GM18861 (cell line): ENCODE measurements around the gene PDE1A.
"Not testable (repeated sequence)": the region's sequence is repeated elsewhere in the genome, so short reads cannot be mapped to it uniquely, and the experiment has no call there.

ENCODE experiments used
- ATAC-seq: cut with Tn5 transposase; IDR thresholded peaks from one replicate; pipeline ENCODE4 v1.9.1; 2021; ENCODE audit not compliant: unreplicated experiment

PDE1A gene

GRCh38 chr2:182410120-182410519, 16.7 kb downstream of the PDE1A start:
- ATAC-seq, result no peak

- no peak for ATAC-seq
Measured at GRCh38 chr2:182406221-182406620, 20.6 kb downstream of the PDE1A start.

GRCh38 chr2:182404975-182405561, 21.8 kb downstream of the PDE1A start:
- no peak for ATAC-seq

- no peak for ATAC-seq
Measured at GRCh38 chr2:182404092-182404491, 22.7 kb downstream of the PDE1A start.

GRCh38 chr2:182393270-182393760, 33.5 kb downstream of the PDE1A start:
- no peak for ATAC-seq

GRCh38 chr2:182391443-182391842, 35.4 kb downstream of the PDE1A start:
- no peak for ATAC-seq

- ATAC-seq, result not testable (repeated sequence)
Measured at GRCh38 chr2:182386267-182386880, 40.5 kb downstream of the PDE1A start.

- no peak for ATAC-seq
Measured at GRCh38 chr2:182384860-182385259, 42.0 kb downstream of the PDE1A start.

GRCh38 chr2:182381225-182381624, 45.6 kb downstream of the PDE1A start:
- ATAC-seq, result no peak

- ATAC-seq, result no peak
Measured at GRCh38 chr2:182379241-182379640, 47.6 kb downstream of the PDE1A start.

- no peak for ATAC-seq
Measured at GRCh38 chr2:182378759-182379158, 48.1 kb downstream of the PDE1A start.

- no peak for ATAC-seq
Measured at GRCh38 chr2:182377467-182377866, 49.4 kb downstream of the PDE1A start.

GRCh38 chr2:182375862-182376261, 51.0 kb downstream of the PDE1A start:
- no peak for ATAC-seq

GRCh38 chr2:182372661-182373060, 54.2 kb downstream of the PDE1A start:
- ATAC-seq, result no peak

GRCh38 chr2:182368996-182369395, 57.8 kb downstream of the PDE1A start:
- ATAC-seq, result no peak

GRCh38 chr2:182368446-182368845, 58.4 kb downstream of the PDE1A start:
- ATAC-seq, result no peak

- no peak for ATAC-seq
Measured at GRCh38 chr2:182367401-182367800, 59.4 kb downstream of the PDE1A start.

GRCh38 chr2:182366628-182367027, 60.2 kb downstream of the PDE1A start:
- no peak for ATAC-seq

- ATAC-seq, result no peak
Measured at GRCh38 chr2:182365855-182366254, 61.0 kb downstream of the PDE1A start.

GRCh38 chr2:182361477-182361876, 65.4 kb downstream of the PDE1A start:
- ATAC-seq, result no peak

- ATAC-seq, result no peak
Measured at GRCh38 chr2:182360663-182361260, 66.1 kb downstream of the PDE1A start.

- no peak for ATAC-seq
Measured at GRCh38 chr2:182359990-182360662, 66.7 kb downstream of the PDE1A start.
